Activated T-cell treated with anti-CD3 and anti-CD28 coated beads, Interleukin-2, amount 50 U/mL, for 24 hours (primary cell): Measurements from ENCODE around the gene KANK3.
"Not testable (repeated sequence)": the region's sequence is repeated elsewhere in the genome, so short reads cannot be mapped to it uniquely, and the experiment has no call there.

Experiments used
- DNase-seq: peaks from one replicate; pipeline ENCODE4 v3.0.0-alpha.2; 2020
- H3K27ac Mint-ChIP-seq: 2 replicates; pipeline ENCODE4 v1.8.0; 2020; ENCODE audit warnings: mild to moderate bottlenecking, mixed read lengths
- H3K27me3 Mint-ChIP-seq: 2 replicates; pipeline ENCODE4 v1.8.0; 2020; ENCODE audit warnings: mixed read lengths
- H3K36me3 Mint-ChIP-seq: 2 replicates; pipeline ENCODE4 v1.8.0; 2020; ENCODE audit warnings: low read depth, mixed read lengths
- H3K4me1 Mint-ChIP-seq: 2 replicates; pipeline ENCODE4 v1.8.0; 2020; ENCODE audit warnings: low read depth, mixed read lengths
- H3K4me3 Mint-ChIP-seq: 2 replicates; pipeline ENCODE4 v1.8.0; 2020; ENCODE audit warnings: mild to moderate bottlenecking, moderate library complexity, mixed read lengths
- H3K9me3 Mint-ChIP-seq: 2 replicates; pipeline ENCODE4 v1.8.0; 2020; ENCODE audit warnings: mixed read lengths

The KANK3 gene

GRCh38 chr19:8304841-8305621, 38.0 kb downstream of the KANK3 start:
- peak overlapping the region; percentile 64 for H3K27ac Mint-ChIP-seq
- no peaks in the 10 kb centered on the region for H3K27me3 Mint-ChIP-seq
- H3K36me3 Mint-ChIP-seq: peaks cover 78% of the 10 kb centered on the region
- peaks cover 41% of the 10 kb centered on the region for H3K4me1 Mint-ChIP-seq
- H3K4me3 Mint-ChIP-seq: no peak overlapping the region
- H3K9me3 Mint-ChIP-seq: no peaks in the 10 kb centered on the region
- peak; percentile 56 for DNase-seq

- H3K27me3 Mint-ChIP-seq: no peaks in the 10 kb centered on the region
These were observed 40.3 kb downstream of the KANK3 start for GRCh38 chr19:8302734-8303133.

GRCh38 chr19:8302357-8302691, 40.7 kb downstream of the KANK3 start:
- no peak for DNase-seq
- Mint-ChIP-seq H3K4me3 (no peak overlapping the region), H3K27ac (no peak overlapping the region), H3K27me3 (no peaks in the 10 kb centered on the region), H3K9me3 (no peaks in the 10 kb centered on the region), H3K36me3 (peaks cover 54% of the 10 kb centered on the region), H3K4me1 (peaks cover 23% of the 10 kb centered on the region)

More at GRCh38 chr19:8302734-8303133, 40.3 kb downstream of the KANK3 start:
- peaks cover 58% of the 10 kb centered on the region for H3K36me3 Mint-ChIP-seq
- peaks cover 27% of the 10 kb centered on the region for H3K4me1 Mint-ChIP-seq
- H3K27ac Mint-ChIP-seq: no peak overlapping the region
- no peak overlapping the region for H3K4me3 Mint-ChIP-seq
- DNase-seq: no peak
- no peaks in the 10 kb centered on the region for H3K9me3 Mint-ChIP-seq

GRCh38 chr19:8291337-8291736, 51.7 kb downstream of the KANK3 start:
- not testable (repeated sequence) for H3K27me3 Mint-ChIP-seq, H3K9me3 Mint-ChIP-seq, DNase-seq, H3K4me1 Mint-ChIP-seq, H3K36me3 Mint-ChIP-seq, H3K27ac Mint-ChIP-seq, H3K4me3 Mint-ChIP-seq

GRCh38 chr19:8276508-8276907, 66.6 kb downstream of the KANK3 start:
- not testable (repeated sequence) for H3K4me3 Mint-ChIP-seq, DNase-seq, H3K36me3 Mint-ChIP-seq, H3K9me3 Mint-ChIP-seq, H3K27me3 Mint-ChIP-seq, H3K27ac Mint-ChIP-seq, H3K4me1 Mint-ChIP-seq
